Hepatocyte (in vitro differentiated cells): ENCODE data around the gene DNAJB1.

Source experiments
- CTCF ChIP-seq: fragments of 200-600 bp; sonication (generic); IDR thresholded peaks from 2 replicates; pipeline ENCODE4 v1.5.1; 2016; ENCODE audit warnings: antibody characterized with exemption, mild to moderate bottlenecking; ENCODE audit not compliant: poor library complexity
- EZH2phosphoT487 ChIP-seq: fragments of 200-600 bp; sonication (generic); IDR thresholded peaks from one replicate; pipeline ENCODE4 v1.6.1; 2018; ENCODE audit warnings: antibody characterized with exemption, mild to moderate bottlenecking, low read depth, moderate library complexity; ENCODE audit not compliant: unreplicated experiment, severe bottlenecking

GRCh38 chr19:14492756-14493337 lies 25.4 kb downstream of the DNAJB1 start:
- TF ChIP-seq EZH2phosphoT487 (no peak), CTCF (no peak)
